HepG2 (cell line): ENCODE data around the gene LRRC25. TPM values are rescaled to one million over a fixed set of nuclear protein-coding genes. Genes with fewer than 3 reads are reported as not detected.

Source experiments
- ATAC-seq: fragments of 200-7000 bp; cut with Tn5 transposase; 3 replicates; pipeline ENCODE4 v1.9.1; 2020; ENCODE audit warnings: mild to moderate bottlenecking, moderate library complexity
- BruUV-seq: library from RNA; stranded (reverse); fragments of 400-500 nt; replicated peaks from 2 replicates; lab custom pipeline; 2021; lab: Mats Ljungman, UMichigan
- CTCF ChIA-PET: fragments of 300-600 bp; formaldehyde crosslinking; extraction: SDS; loops from one replicate; lab custom pipeline; 2021; ENCODE audit warnings: low total read pairs, inconsistent platforms, low intra/inter-chr PET ratio; lab: Yijun Ruan, JAX
- POLR2A ChIA-PET: fragments of 350-600 bp; sonication (Branson Sonifier 250); formaldehyde crosslinking; loops from one replicate; lab custom pipeline; 2020; ENCODE audit warnings: antibody characterized with exemption, inconsistent platforms; lab: Yijun Ruan, JAX
- DNase-seq: peaks from one replicate; pipeline ENCODE4 v3.0.0-alpha.2; 2015; ENCODE audit warnings: low spot score
- FAIRE-seq: peaks from 3 replicates; lab custom pipeline; 2011; peaks lifted over from hg19 to GRCh38; lab: Jason Lieb, UNC
- H2AFZ ChIP-seq: one replicate; pipeline ENCODE4 v1.6.1; 2011; ENCODE audit warnings: low read length, inconsistent platforms
- H3K27ac ChIP-seq: fragments of 300-600 bp; 3 replicates; pipeline ENCODE4 v1.8.0; 2011; ENCODE audit warnings: mixed run types, mild to moderate bottlenecking, mixed read lengths, low read length, inconsistent platforms; ENCODE audit not compliant: insufficient read depth; ENCODE audit errors: extremely low read length
- H3K27me3 ChIP-seq, 2 experiments: fragments of 200-600 bp in 1 of 2; 2 replicates in 1 of 2; 3 replicates in 1 of 2; pipeline versions ENCODE4 v1.6.0 to v1.8.0; 2011; ENCODE audit warnings: low read length in 2 of 2, mild to moderate bottlenecking in 2 of 2, moderate library complexity in 2 of 2, inconsistent platforms in 1 of 2; ENCODE audit not compliant: insufficient read depth in 2 of 2, control insufficient read depth in 1 of 2
- H3K36me3 ChIP-seq, 2 experiments: fragments of 200-600 bp in 1 of 2; replicated peaks in 1 of 2; 2 replicates in 1 of 2; 3 replicates in 1 of 2; pipeline versions ENCODE4 v1.5.1 to v1.8.0; 2011; ENCODE audit warnings: low read length in 2 of 2, inconsistent platforms in 1 of 2; ENCODE audit not compliant: insufficient read depth in 2 of 2, control insufficient read depth in 1 of 2
- H3K4me1 ChIP-seq: 2 replicates; pipeline ENCODE4 v1.5.1; 2012; ENCODE audit warnings: low read length, inconsistent platforms; ENCODE audit not compliant: insufficient read depth
- H3K4me2 ChIP-seq: 2 replicates; pipeline ENCODE4 v1.6.0; 2011; ENCODE audit warnings: low read depth, low read length, inconsistent platforms
- H3K4me3 ChIP-seq, 3 experiments: fragments of 200-600 bp in 1 of 3; sonication (generic), shearing (Covaris generic) in 1 of 3; replicated peaks in 1 of 3; 2 replicates each; pipeline ENCODE4 v1.5.1; 2011 to 2016; ENCODE audit warnings: low read length in 3 of 3, inconsistent platforms in 2 of 3, low read depth in 2 of 3, mild to moderate bottlenecking in 2 of 3, control low read depth in 1 of 3, mixed read lengths in 1 of 3; ENCODE audit not compliant: insufficient read depth in 1 of 3
- H3K79me2 ChIP-seq: one replicate; pipeline ENCODE4 v1.6.1; 2011; ENCODE audit warnings: low read length, inconsistent platforms; ENCODE audit not compliant: insufficient read depth
- H3K9ac ChIP-seq: 2 replicates; pipeline ENCODE4 v1.6.0; 2011; ENCODE audit warnings: mild to moderate bottlenecking, low read depth, low read length, inconsistent platforms; ENCODE audit not compliant: insufficient read depth
- H3K9me3 ChIP-seq: 2 replicates; pipeline ENCODE4 v1.5.1; 2012; ENCODE audit warnings: mild to moderate bottlenecking, low read length
- H4K20me1 ChIP-seq: 2 replicates; pipeline ENCODE4 v1.6.0; 2011; ENCODE audit warnings: inconsistent platforms, mild to moderate bottlenecking, low read length, moderate library complexity; ENCODE audit not compliant: insufficient read depth
- CENPBD1 ChIP-seq: sonication (generic); formaldehyde crosslinking; IDR thresholded peaks from 2 replicates; pipeline ENCODE4 v1.8.0; 2022; ENCODE audit warnings: missing genetic modification reagents, low read depth, mild to moderate bottlenecking, borderline replicate concordance
- RBFOX2 ChIP-seq: fragments of 200-400 bp; formaldehyde crosslinking; IDR thresholded peaks from 2 replicates; pipeline ENCODE4 v1.6.1; 2017; ENCODE audit warnings: low read depth, mild to moderate bottlenecking, low read length
- ZNF646 ChIP-seq: sonication (generic); formaldehyde crosslinking; IDR thresholded peaks from 2 replicates; pipeline ENCODE4 v1.9.0; 2021; ENCODE audit warnings: mild to moderate bottlenecking, missing genetic modification reagents
- WGBS: methylation state at CpG from one replicate; pipeline ENCODE4 v1.1.6; 2017; ENCODE audit warnings: low lambda C conversion rate; 5-methylcytosine and 5-hydroxymethylcytosine counted together
- in situ Hi-C: cut with HindIII; loops from 2 replicates; pipeline ENCODE4 v1.10.0; 2017; ENCODE audit warnings: low pct_unique_long_range_greater_than_20kb; ENCODE audit not compliant: extremely low pct_ligation_motif_present
- intact Hi-C: fragments of 100-400 bp; cut with micrococcal nuclease; formaldehyde crosslinking; loops from one replicate; pipeline ENCODE4 v1.10.0; 2022; ENCODE audit not compliant: unreplicated experiment
- polyA plus RNA-seq, 8 experiments: library from polyadenylated mRNA; depleted of rRNA in 3 of 8; stranded (reverse) in 7 of 8; unstranded in 1 of 8; fragments of >200 nt; fragmentation: Illumina TruSeq in 4 of 8; extraction: Trizol in 4 of 8; gene quantifications; 2 replicates each; pipeline versions ENCODE4 v1.2.1 to v1.2.3, GENCODE V29; 2011 to 2016; ENCODE audit warnings: low read depth in 4 of 8, missing spikeins in 1 of 8, mixed read lengths in 1 of 8; ENCODE audit not compliant: insufficient read depth in 1 of 8
- total RNA-seq, 5 experiments: library from RNA; depleted of rRNA; stranded (reverse); fragments of >200 nt; fragmentation: Illumina TruSeq; extraction: Trizol; gene quantifications; 2 replicates each; pipeline ENCODE4 v1.2.3, GENCODE V29; 2016; ENCODE audit warnings: low read depth in 1 of 5

Gene LRRC25
- total and polyA plus RNA-seq, 2 of the 13 experiments (the other 11 are each of a cell fraction or from before 2014, with no cell fraction given), result 0.13 to 0.53 TPM

- no peak overlapping the region for H3K4me3 ChIP-seq
- H3K9ac ChIP-seq, result no peak overlapping the region
- ATAC-seq (no peak), DNase-seq (no peak), FAIRE-seq (no peak)
- ChIA-PET POLR2A (interaction anchor here (1.3 to 2.0 kb wide), 4 partner anchors 29 to 64 kb away, joined by 3 to 8 read pairs (median 6); no protein-coding TSS in a partner anchor), CTCF (interaction anchor here (3.2 kb wide), 1 partner anchor 62 kb away, joined by 31 read pairs; no protein-coding TSS in a partner anchor)
- TF ChIP-seq RBFOX2, result peak; percentile 52
- TF ChIP-seq ZNF646, result no peak
- no peak for TF ChIP-seq CENPBD1 (CRISPR knock-in tag)
- intact Hi-C loops (loop anchor here (2.0 to 5.0 kb wide), 3 partner anchors 39 to 63 kb away; partner anchors contain the start of gene GDF15), in situ Hi-C loops (loop anchor here (10.0 kb wide), 1 partner anchor 57 kb away; no protein-coding TSS in a partner anchor)
- BruUV-seq, result no TSS peak
- H3K27ac ChIP-seq, result no peak overlapping the region
- peaks cover 15 to 26% of the 10 kb centered on the region in 2 experiments for H3K36me3 ChIP-seq
- peaks cover 7% of the 10 kb centered on the region for H3K79me2 ChIP-seq
- no peak overlapping the region for H2AFZ ChIP-seq
- H3K27me3 ChIP-seq, result no peaks in the 10 kb centered on the region
- 97% methylated on average over 16 of the region's 17 CpGs for WGBS
- no peak overlapping the region for H3K4me2 ChIP-seq
- H4K20me1 ChIP-seq, result peaks cover 5% of the 10 kb centered on the region; the same call in 1 of the 2 replicates
- H3K9me3 ChIP-seq, result no peaks in the 10 kb centered on the region
- peaks cover 18% of the 10 kb centered on the region; the same call in 1 of the 2 replicates for H3K4me1 ChIP-seq
Measured at GRCh38 chr19:18348171-18348570, 49.3 kb downstream of the LRRC25 start.
